ENCODE measurements around the gene PDS5A.
"Not testable (repeated sequence)": the region's sequence is repeated elsewhere in the genome, so short reads cannot be mapped to it uniquely, and the experiment has no call there.

PDS5A gene

DNA sequence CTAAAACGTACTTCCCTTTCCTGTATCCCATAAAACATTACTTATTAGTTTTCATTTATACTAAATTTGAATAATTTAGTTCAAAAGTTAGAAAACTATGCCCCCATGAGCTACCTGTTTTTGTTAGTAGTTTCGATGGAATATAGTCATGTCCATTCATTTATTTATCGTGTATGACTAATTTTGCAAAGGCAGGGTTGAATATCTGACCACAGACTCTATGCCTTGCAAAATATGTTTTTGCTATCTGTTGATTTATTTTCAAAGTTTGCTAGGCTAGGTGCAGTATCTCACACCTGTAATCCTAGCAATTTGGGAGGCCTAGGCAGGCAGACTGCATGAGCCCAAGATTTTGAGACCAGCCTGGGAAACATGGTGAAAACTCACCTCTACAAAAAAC is 78.4 kb downstream of the PDS5A start:
- DNase-seq, result no peak

DNA sequence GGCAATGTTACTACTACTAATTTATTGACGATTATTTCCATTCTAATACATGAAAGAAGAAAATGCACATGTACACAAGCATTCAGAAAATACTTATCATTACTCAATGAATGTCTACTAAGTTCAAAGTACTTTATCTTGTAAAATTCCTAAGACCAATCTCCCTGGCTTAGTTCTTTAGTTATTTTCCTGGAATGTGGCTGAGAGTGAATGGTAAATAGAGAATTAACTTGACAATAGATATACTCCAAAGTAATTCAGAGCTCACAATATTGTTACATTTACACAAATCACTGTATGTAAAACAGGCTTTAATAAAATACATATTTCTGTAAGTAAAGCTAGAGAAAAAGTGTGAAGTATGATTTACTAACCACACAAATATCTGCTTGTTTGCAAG is 79.7 kb downstream of the PDS5A start:
- no peak for DNase-seq

DNA sequence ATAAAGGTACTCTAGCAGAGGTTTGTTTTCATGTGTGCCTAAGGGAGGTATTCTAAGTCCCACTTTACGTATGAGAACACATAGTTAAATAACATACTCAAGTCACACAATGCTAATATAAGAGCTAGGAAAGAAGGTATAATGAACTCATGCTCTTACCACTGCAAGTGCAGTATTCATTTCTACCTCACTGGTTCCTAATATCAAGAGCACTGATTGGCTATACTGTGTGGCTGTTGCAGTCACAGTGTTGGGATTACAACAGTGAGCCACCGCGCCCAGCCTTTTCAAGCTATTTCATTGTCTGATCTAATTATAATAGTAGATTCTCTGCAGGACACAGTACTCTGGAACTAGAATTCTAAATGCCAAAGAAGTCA is 84.0 kb downstream of the PDS5A start:
- DNase-seq, result no peak

GRCh38 chr4:39892988-39893692 is 84.6 kb downstream of the PDS5A start:
- no peak for DNase-seq

GRCh38 chr4:39889226-39889625 is 88.5 kb downstream of the PDS5A start:
- DNase-seq, result no peak

GRCh38 chr4:39888541-39888940 is 89.2 kb downstream of the PDS5A start:
- DNase-seq, result no peak

DNA sequence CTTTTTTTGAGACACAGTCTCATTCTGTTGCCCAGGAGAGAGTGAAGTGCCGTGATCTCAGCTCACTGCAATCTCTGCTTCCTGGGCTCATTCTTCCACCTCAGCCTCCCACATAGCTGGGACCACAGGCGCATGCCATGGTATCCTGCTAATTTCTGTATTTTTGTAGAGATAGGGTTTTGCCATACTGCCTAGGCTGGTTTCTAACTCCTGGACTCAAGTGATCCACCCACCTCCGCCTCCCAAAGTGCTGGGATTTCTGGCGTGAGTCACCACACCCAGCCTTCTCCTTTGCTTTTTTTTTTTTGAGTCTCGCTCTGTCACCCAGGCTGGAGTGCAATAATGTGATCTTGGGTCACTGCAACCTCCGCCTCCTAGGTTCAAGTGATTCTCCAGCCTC is 94.1 kb downstream of the PDS5A start:
- DNase-seq, result no peak

DNA sequence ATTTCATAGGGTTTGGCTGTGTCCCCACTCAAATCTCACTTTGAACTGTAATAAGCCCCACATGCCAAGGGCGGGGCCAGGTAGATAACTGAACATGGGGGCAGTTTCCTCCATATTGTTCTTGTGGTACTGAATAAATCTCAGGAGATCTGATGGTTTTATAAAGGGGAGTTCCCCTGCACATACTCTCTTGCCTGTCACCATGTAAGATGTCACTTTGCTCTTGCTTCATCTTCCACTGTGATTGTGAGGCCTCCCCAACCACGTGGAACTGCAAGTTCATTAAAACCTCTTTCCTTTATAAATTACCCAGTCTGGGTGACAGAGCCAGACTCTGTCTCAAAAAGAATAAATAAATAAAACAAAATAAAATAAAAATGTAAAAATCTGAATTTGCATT is 95.9 kb downstream of the PDS5A start:
- DNase-seq, result no peak

GRCh38 chr4:39877971-39878370 is 99.7 kb downstream of the PDS5A start:
- no peak for DNase-seq

GRCh38 chr4:39873823-39874222 is 103.9 kb downstream of the PDS5A start:
- DNase-seq, result no peak

DNA sequence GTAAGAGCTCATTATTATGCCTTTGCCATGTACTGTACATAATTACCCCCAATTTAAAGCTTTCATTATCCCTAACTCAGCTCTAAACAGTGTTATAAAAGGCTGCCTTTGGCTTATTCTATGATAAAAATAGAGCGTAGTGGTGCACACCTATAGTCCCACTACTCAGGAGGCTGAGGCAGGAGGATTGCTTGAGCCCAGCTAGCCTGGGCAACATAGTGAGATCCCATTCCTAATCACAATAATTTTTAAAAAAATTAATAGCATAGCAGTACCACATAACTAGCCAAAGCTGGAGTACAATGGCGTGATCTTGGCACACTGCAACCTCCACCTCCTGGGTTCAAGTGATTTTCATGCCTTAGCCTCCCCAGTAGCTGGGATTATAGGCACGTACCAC is 112.4 kb downstream of the PDS5A start:
- DNase-seq, result no peak

GRCh38 chr4:39864391-39864790 is 113.3 kb downstream of the PDS5A start:
- DNase-seq, result no peak

- no peak for DNase-seq
These were observed 116.9 kb downstream of the PDS5A start for GRCh38 chr4:39860804-39861203.

- DNase-seq, result no peak
These were observed 121.7 kb downstream of the PDS5A start for GRCh38 chr4:39855909-39856512.

DNA sequence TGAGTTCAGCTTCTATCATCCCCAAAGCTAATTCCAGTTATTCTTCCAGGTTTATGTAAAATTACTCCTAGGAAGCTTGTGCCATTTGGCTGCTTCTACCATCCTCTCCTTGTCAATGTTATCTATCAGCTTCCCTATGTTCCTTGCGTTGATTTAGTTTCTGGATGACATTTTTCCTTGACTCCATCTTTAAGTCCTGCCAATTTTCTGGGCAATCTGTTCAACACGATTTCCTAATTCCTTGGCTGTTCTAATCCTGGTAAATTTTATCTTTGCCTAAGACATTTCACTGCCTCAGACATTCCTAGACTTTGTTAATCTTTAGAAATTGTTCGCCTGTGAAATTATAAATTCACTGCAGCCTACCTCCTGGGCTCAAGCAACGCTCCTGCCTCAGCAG is 125.1 kb downstream of the PDS5A start:
- no peak for DNase-seq

GRCh38 chr4:39850727-39851126 is 127.0 kb downstream of the PDS5A start:
- no peak for DNase-seq

DNA sequence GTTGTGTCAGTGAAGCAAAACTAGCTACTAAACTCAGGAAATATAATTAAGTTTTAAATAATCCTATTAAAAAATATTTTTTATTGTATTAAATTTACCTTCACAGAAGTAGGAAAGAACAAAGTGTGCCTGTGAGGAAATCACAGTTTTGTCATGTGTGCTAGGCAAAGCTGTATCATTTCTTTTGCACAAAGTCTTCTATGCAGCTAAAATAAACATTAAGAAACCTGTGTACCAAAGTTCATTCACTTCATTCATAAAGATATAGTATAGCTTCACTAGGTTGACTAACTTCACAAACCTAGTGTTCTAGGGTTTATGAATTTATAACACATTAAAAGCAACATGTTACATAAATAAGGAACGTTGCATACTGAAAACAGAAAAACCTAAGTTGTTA is 131.0 kb downstream of the PDS5A start:
- DNase-seq, result no peak

DNA sequence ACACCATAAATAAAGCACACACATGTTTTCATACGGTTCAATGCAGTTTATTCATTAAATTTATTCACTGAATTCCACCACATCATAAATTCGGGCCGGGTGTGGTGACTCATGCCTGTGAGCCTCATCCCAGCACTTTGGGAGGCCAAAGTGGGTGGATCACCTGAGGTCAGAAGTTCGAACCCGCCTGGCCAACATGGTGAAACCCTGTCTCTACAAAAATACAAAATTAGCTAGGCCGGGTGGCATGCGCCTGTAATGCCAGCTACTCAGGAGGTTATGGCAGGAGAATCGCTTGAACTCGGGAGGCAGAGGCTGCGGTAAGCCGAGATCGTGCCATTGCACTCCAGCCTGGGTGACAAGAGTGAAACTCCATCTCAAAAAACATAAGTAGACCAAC is 131.6 kb downstream of the PDS5A start:
- DNase-seq, result no peak

DNA sequence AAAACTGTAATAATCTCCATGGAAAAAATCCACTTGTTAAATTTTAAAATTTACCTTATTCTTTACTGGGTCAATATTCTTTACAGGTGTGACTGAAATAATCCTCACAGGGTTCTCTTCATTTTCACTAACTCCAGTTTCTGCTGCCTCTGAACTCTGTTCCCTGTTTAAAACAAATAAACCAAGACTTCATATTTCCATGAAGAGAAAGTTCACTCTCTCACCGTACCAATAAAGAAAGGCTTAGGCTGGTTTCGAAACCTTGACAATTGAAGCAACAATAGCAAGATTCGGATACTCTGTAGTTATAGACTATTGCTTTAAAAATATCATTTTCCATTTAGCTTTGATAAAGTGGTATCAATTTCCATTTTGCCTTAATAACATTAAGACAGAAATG is 135.8 kb downstream of the PDS5A start:
- DNase-seq, result no peak

GRCh38 chr4:39840516-39840915 is 137.2 kb downstream of the PDS5A start:
- not testable (repeated sequence) for DNase-seq

- no peak for DNase-seq
These were observed 137.7 kb downstream of the PDS5A start for GRCh38 chr4:39840027-39840426.

DNA sequence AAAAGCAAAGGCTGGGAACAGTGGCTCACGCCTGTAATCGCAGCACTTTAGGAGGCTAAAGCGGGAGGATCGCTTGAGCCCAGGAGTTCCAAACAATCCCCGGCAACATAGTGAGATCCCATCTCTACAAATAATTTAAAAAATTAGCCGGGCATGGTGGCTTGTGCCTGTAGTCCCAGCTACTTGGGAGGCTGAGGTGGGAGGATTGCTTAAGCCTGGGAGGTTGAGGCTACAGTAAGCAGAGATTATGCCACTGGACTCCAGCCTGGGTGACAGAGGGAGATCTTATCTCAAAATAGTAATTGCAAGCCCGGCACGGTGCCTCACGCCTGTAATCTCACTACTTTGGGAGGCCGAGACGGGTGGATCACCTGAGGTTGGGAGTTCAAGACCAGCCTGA is 139.3 kb downstream of the PDS5A start:
- not testable (repeated sequence) for DNase-seq

- DNase-seq, result no peak
These were observed 143.4 kb downstream of the PDS5A start for GRCh38 chr4:39834269-39834668.

GRCh38 chr4:39825741-39826231 is 151.9 kb downstream of the PDS5A start:
- no peak for DNase-seq

DNA sequence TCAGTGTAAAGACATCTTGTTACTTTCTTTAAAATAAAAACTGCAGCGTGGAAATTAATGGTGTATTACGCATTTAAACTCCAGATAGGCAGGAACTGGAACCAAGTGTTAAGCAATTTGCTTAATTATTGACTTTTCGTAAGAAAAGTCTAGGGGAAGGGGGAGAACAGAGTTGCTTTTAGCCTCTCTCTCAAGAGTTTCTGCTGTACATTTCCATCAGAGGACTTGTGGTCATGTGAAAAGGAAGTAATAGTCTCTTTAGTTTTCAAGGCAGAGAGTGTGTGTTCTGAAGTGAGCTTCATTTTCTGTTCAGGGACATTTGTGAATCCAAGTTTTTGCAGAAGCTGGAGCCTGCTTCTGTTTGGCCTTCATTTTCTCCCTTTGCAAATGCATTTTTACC is 152.6 kb downstream of the PDS5A start:
- DNase-seq, result no peak
